PC-3 (cell line): Measurements from ENCODE around the gene CEP104. TPM values are rescaled to one million over a fixed set of nuclear protein-coding genes. Genes with fewer than 3 reads are reported as not detected.

ENCODE experiments used
- ATAC-seq: fragments of 200-7000 bp; cut with Tn5 transposase; 2 replicates; pipeline ENCODE4 v1.9.1; 2020; ENCODE audit warnings: mild to moderate bottlenecking, moderate library complexity
- BruUV-seq: library from RNA; stranded (reverse); fragments of 400-500 nt; replicated peaks from 2 replicates; lab custom pipeline; 2021; lab: Mats Ljungman, UMichigan
- CTCF ChIA-PET: fragments of 300-600 bp; sonication (Branson Sonifier 250); formaldehyde crosslinking; loops from one replicate; lab custom pipeline; 2022; ENCODE audit warnings: antibody characterized with exemption; lab: Charles Lee
- POLR2A ChIA-PET: fragments of 300-600 bp; sonication (Branson Sonifier 250); formaldehyde crosslinking; loops from one replicate; lab custom pipeline; 2022; ENCODE audit warnings: antibody characterized with exemption; ENCODE audit not compliant: unreplicated experiment; lab: Charles Lee
- DNase-seq: peaks from one replicate; pipeline ENCODE4 v3.0.0-alpha.2; 2015
- H2AFZ ChIP-seq: fragments of 300-600 bp; sonication (generic); 2 replicates; pipeline ENCODE4 v1.6.0; 2016; ENCODE audit warnings: antibody characterized with exemption, low read length
- H3F3A ChIP-seq: fragments of 300-600 bp; sonication (generic); one replicate; pipeline ENCODE4 v1.6.0; 2017; ENCODE audit warnings: antibody characterized with exemption, low read length, control low read depth, mild to moderate bottlenecking; ENCODE audit not compliant: unreplicated experiment
- H3K27ac ChIP-seq: fragments of 300-600 bp; sonication (generic); 2 replicates; pipeline ENCODE4 v1.5.1; 2016; ENCODE audit warnings: mild to moderate bottlenecking, low read length
- H3K27me3 ChIP-seq: fragments of 300-600 bp; sonication (generic); 2 replicates; pipeline ENCODE4 v1.6.1; 2016; ENCODE audit warnings: low read length, mixed read lengths
- H3K36me3 ChIP-seq: fragments of 300-600 bp; sonication (generic); 2 replicates; pipeline ENCODE4 v1.6.1; 2016; ENCODE audit warnings: low read depth, mixed run types, low read length, mixed read lengths
- H3K4me1 ChIP-seq: fragments of 300-600 bp; sonication (generic); 2 replicates; pipeline ENCODE4 v1.5.1; 2016; ENCODE audit warnings: low read length; ENCODE audit not compliant: insufficient read depth
- H3K4me2 ChIP-seq: fragments of 300-600 bp; sonication (generic); 2 replicates; pipeline ENCODE4 v1.6.0; 2016; ENCODE audit warnings: low read length
- H3K4me3 ChIP-seq: fragments of 300-600 bp; sonication (generic); 2 replicates; pipeline ENCODE4 v1.5.1; 2016; ENCODE audit warnings: mild to moderate bottlenecking, low read length, mixed read lengths
- H3K79me2 ChIP-seq: fragments of 300-600 bp; sonication (generic); 2 replicates; pipeline ENCODE4 v1.6.1; 2017; ENCODE audit warnings: low read length, mixed read lengths
- H3K9ac ChIP-seq: fragments of 300-600 bp; sonication (generic); 2 replicates; pipeline ENCODE4 v1.6.0; 2016; ENCODE audit warnings: mild to moderate bottlenecking, low read length
- H3K9me2 ChIP-seq: fragments of 300-600 bp; sonication (generic); replicated peaks from 2 replicates; pipeline ENCODE4 v1.6.1; 2016; ENCODE audit warnings: mixed run types, low read length, mixed read lengths
- H3K9me3 ChIP-seq: fragments of 300-600 bp; sonication (generic); 2 replicates; pipeline ENCODE4 v1.6.1; 2016; ENCODE audit warnings: low read length, mixed read lengths
- H4K20me1 ChIP-seq: fragments of 300-600 bp; sonication (generic); 2 replicates; pipeline ENCODE4 v1.6.1; 2016; ENCODE audit warnings: low read length, mixed read lengths
- EZH2 ChIP-seq: fragments of 300-600 bp; sonication (generic); IDR thresholded peaks from one replicate; pipeline ENCODE4 v1.6.1; 2017; ENCODE audit warnings: antibody characterized with exemption, mild to moderate bottlenecking, low read length; ENCODE audit not compliant: unreplicated experiment
- EZH2phosphoT487 ChIP-seq: fragments of 300-600 bp; sonication (generic); IDR thresholded peaks from 2 replicates; pipeline ENCODE4 v1.6.1; 2018; ENCODE audit warnings: mild to moderate bottlenecking, antibody characterized with exemption, low read length, borderline replicate concordance
- intact Hi-C: fragments of 100-400 bp; cut with micrococcal nuclease; formaldehyde crosslinking; loops from 2 replicates; pipeline ENCODE4 v1.9.0; 2023
- total RNA-seq: library from RNA; depleted of rRNA; stranded (reverse); fragments of >200 nt; gene quantifications from 2 replicates; pipeline ENCODE4 v1.2.3, GENCODE V29; 2014
- TF ChIP-seq, protein P1 (sequence below): fragments of 300-600 bp; sonication (generic); conservative IDR thresholded peaks from 2 replicates; pipeline ENCODE4 v1.5.1; 2017; ENCODE audit warnings: antibody characterized with exemption, low read depth, mild to moderate bottlenecking, low read length

The CEP104 gene
- total RNA-seq, 1 experiment from 2014 or later, result 64.1 TPM

GRCh38 chr1:3893190-3893589 is 36.2 kb upstream of the CEP104 start:
- no peak overlapping the region for H3K9ac ChIP-seq
- no peaks in the 10 kb centered on the region for H3F3A ChIP-seq
- no peak overlapping the region for H3K4me2 ChIP-seq
- peaks cover 63% of the 10 kb centered on the region for H3K79me2 ChIP-seq
- no peaks in the 10 kb centered on the region for H3K4me1 ChIP-seq
- TF ChIP-seq, protein P1, sequence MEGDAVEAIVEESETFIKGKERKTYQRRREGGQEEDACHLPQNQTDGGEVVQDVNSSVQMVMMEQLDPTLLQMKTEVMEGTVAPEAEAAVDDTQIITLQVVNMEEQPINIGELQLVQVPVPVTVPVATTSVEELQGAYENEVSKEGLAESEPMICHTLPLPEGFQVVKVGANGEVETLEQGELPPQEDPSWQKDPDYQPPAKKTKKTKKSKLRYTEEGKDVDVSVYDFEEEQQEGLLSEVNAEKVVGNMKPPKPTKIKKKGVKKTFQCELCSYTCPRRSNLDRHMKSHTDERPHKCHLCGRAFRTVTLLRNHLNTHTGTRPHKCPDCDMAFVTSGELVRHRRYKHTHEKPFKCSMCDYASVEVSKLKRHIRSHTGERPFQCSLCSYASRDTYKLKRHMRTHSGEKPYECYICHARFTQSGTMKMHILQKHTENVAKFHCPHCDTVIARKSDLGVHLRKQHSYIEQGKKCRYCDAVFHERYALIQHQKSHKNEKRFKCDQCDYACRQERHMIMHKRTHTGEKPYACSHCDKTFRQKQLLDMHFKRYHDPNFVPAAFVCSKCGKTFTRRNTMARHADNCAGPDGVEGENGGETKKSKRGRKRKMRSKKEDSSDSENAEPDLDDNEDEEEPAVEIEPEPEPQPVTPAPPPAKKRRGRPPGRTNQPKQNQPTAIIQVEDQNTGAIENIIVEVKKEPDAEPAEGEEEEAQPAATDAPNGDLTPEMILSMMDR, result no peak
- TF ChIP-seq EZH2 (no peak), EZH2phosphoT487 (no peak)
- no peaks in the 10 kb centered on the region for H3K9me3 ChIP-seq
- H3K36me3 ChIP-seq, result peaks cover 35% of the 10 kb centered on the region
- peaks cover 46% of the 10 kb centered on the region for H4K20me1 ChIP-seq
- no peak overlapping the region for H3K4me3 ChIP-seq
- no peak for DNase-seq
- no peaks in the 10 kb centered on the region for H3K27me3 ChIP-seq
- no peak overlapping the region for H3K27ac ChIP-seq
- no peak overlapping the region for H2AFZ ChIP-seq
- no peaks in the 10 kb centered on the region for H3K9me2 ChIP-seq
- BruUV-seq, result no TSS peak
- intact Hi-C loops, result no loop called here
- ATAC-seq, result no peak
- ChIA-PET POLR2A (no interaction called here), CTCF (no interaction called here)

DNA sequence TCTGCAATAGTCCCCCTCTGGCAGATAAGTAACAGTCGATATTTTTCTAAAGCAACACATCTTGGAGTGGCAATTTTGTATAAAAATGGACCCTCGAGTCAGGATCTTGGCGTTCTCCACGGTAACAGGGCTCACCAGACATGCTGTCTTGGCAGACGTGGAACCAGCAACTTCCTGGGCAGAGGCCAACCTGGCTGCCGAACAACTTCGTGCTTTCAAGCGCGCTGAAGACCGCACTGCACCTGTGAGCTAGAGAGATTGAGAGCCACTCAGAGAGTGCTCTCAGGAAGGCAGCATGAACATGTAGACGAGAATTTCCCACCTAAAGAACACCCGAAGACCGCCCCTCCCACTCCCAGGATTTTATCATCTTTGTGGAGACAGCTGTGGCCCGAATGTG is 35.7 kb upstream of the CEP104 start:
- no peak for TF ChIP-seq EZH2
- TF ChIP-seq EZH2phosphoT487, result no peak
- TF ChIP-seq, protein P1, result no peak
- no TSS peak for BruUV-seq
- Histone ChIP-seq H3K36me3 (peaks cover 34% of the 10 kb centered on the region), H3K27ac (no peak overlapping the region), H3K9ac (no peak overlapping the region), H3K27me3 (no peaks in the 10 kb centered on the region), H3K4me1 (no peaks in the 10 kb centered on the region), H3K9me3 (no peaks in the 10 kb centered on the region), H2AFZ (no peak overlapping the region), H3F3A (no peaks in the 10 kb centered on the region), H3K9me2 (no peaks in the 10 kb centered on the region), H3K4me3 (no peak overlapping the region), H3K4me2 (no peak overlapping the region), H3K79me2 (peaks cover 59% of the 10 kb centered on the region), H4K20me1 (peaks cover 44% of the 10 kb centered on the region)
- ATAC-seq (no peak), DNase-seq (no peak)
- CTCF ChIA-PET, result no interaction called here
- intact Hi-C loops, result no loop called here
- POLR2A ChIA-PET, result no interaction called here

DNA sequence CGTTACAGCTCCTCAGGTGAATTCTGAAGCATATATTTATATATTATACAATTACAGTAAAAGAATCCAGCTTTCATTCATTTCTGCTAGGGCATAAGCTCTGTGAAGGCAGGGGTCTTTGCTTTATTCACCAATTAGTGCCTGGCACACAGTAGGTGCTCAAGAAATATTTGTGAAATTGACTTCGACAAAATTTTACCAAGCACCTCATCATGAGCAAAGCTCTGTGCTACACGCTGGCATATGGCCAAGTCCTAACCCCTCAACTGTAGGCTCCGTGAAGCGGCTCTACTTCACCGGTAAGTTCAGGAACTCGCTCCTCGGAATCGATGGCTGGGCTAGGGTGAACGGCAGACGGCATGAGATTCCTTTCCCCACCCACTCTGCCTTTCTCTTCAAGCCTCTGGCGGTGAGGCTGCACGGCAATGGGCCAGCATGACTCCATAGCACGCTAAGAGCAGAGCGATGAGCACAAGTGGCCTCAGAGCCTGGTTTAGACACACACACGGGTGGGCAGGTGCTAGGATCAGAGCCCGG is 34.4 kb upstream of the CEP104 start:
- ATAC-seq, result no peak
- H3K9me2 ChIP-seq, result no peaks in the 10 kb centered on the region
- H2AFZ ChIP-seq, result no peak overlapping the region
- intact Hi-C loops, result no loop called here
- CTCF ChIA-PET, result no interaction called here
- no peaks in the 10 kb centered on the region for H3K27me3 ChIP-seq
- H3K27ac ChIP-seq, result no peak overlapping the region
- H3F3A ChIP-seq, result no peaks in the 10 kb centered on the region
- H3K36me3 ChIP-seq, result peaks cover 39% of the 10 kb centered on the region
- BruUV-seq, result no TSS peak
- H3K9me3 ChIP-seq, result no peaks in the 10 kb centered on the region
- no peak for TF ChIP-seq EZH2
- TF ChIP-seq, protein P1, result no peak
- no peak for TF ChIP-seq EZH2phosphoT487
- H3K4me3 ChIP-seq, result no peak overlapping the region
- no peak overlapping the region for H3K4me2 ChIP-seq
- H3K4me1 ChIP-seq, result no peaks in the 10 kb centered on the region
- POLR2A ChIA-PET, result no interaction called here
- peaks cover 32% of the 10 kb centered on the region for H4K20me1 ChIP-seq
- no peak overlapping the region for H3K9ac ChIP-seq
- DNase-seq, result no peak
- peaks cover 45% of the 10 kb centered on the region for H3K79me2 ChIP-seq
